Activated naive CD4-positive, alpha-beta T cell treated with anti-CD3 and anti-CD28 coated beads, Interleukin-2, amount 50 U/mL, for 16 hours (primary cell): ENCODE results near the gene DNAJB14.

Experiments used
- DNase-seq: peaks from one replicate; pipeline ENCODE4 v3.0.0-alpha.2; 2020

Gene DNAJB14

GRCh38 chr4:99943904-99944437, 2.4 kb downstream of the DNAJB14 start:
- no peak for DNase-seq

- no peak for DNase-seq
Observed at GRCh38 chr4:99938243-99938753, 8.1 kb downstream of the DNAJB14 start.

GRCh38 chr4:99934891-99935290, 11.5 kb downstream of the DNAJB14 start:
- no peak for DNase-seq

DNA sequence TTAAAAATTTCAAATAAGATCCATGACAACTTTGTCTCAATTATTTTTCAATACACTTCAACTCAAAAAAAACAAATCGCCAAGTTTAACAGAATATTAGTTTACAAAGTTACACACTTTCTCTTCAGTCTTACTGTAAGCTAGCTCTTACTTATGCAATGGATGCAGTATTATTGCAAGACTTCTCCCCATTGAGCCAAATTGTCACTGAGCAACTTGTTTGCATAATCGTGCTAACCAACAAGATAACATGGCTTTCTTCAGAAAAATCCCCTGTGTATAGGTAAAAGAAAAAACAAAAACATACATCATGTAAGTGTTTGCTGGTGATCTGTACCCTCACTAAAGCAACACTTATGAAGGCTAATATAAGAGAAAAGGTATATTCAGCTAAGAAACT, 18.9 kb downstream of the DNAJB14 start:
- DNase-seq, result no peak

DNA sequence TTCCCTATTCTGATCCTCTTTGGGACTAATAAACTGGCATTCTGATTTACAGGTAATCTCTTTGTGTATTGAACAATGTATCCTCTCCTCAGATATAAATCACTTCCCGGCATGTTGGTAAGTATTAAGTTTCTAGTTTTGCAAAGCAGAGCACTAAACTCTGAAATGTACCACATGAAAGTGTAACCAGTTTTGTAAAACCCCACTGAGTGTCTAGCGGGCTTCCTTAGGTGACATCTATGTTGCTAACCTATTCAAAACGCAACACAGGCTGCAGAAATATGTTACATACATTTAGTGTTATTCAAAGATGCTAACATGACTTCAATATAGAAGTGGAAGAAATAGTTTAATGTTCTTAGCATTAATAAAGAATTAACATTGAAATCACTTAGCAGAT, 25.2 kb downstream of the DNAJB14 start:
- no peak for DNase-seq

DNA sequence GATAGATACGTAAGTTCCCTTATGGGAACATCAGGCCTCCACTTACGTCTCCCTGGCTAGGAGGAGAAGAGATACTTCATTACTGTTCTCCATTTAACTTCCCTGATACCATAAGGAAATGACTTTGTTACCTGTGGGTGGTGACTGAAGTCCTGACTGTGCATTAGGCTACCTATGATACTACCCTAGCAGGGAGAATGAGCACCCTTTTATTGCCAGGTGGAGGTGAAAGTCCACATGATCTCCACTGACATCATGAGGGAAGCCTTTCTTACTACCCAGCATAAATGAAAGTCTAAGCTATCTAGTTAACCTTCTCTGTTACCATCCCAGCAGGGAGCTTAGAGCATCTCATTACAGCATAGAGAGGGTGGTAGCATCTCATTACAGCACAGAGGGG, 27.8 kb downstream of the DNAJB14 start:
- no peak for DNase-seq

DNA sequence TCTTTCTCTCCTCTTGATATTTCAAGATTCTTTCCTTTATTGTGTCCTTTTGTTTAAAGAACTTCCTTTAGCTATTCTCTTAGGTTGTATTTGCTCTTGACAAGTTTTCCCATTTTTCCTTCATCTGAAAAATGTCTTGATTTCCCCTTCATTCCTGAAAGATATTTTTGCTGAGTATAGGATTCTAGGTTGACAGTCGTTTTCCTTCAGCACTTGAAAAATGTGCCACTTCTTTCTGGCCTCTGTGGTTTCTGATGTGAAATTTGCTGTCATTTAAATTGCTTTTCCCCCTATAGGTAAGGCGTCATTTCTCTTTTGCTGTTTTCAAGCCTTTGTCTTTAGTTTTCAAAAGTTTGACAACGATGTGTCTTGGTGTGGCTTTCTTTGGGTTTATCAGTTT, 28.8 kb downstream of the DNAJB14 start:
- DNase-seq, result no peak

- no peak for DNase-seq
Observed at GRCh38 chr4:99915449-99915848, 31.0 kb downstream of the DNAJB14 start.

- DNase-seq, result no peak
Observed at GRCh38 chr4:99894998-99895397, 51.4 kb downstream of the DNAJB14 start.

GRCh38 chr4:99894161-99894997, 52.0 kb downstream of the DNAJB14 start, which contains the start of gene LAMTOR3:
Gene LAMTOR3 (minus strand): TSS chr4:99894427. CDS start chr4:99893963, 464 bp downstream.
- peak; percentile 88 for DNase-seq

DNA sequence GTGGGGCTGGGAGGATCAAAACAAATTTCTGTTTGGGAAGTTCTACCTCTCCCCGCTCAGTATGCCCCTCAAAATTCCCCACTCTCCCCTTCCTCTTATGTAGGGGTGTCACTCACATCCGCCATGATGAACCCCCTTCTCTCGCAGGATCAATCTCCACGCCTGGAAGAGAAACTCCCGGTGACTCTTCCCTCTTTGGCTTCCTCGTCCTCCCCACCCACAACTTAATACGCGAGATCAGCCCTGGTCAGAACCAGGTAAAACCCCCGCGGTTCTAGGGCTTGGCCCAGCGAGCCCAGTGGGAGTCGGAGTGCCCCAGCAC, 52.6 kb downstream of the DNAJB14 start:
- no peak for DNase-seq

- DNase-seq, result no peak
Observed at GRCh38 chr4:99893029-99893428, 53.4 kb downstream of the DNAJB14 start.

GRCh38 chr4:99891351-99891750, 55.1 kb downstream of the DNAJB14 start:
- no peak for DNase-seq

DNA sequence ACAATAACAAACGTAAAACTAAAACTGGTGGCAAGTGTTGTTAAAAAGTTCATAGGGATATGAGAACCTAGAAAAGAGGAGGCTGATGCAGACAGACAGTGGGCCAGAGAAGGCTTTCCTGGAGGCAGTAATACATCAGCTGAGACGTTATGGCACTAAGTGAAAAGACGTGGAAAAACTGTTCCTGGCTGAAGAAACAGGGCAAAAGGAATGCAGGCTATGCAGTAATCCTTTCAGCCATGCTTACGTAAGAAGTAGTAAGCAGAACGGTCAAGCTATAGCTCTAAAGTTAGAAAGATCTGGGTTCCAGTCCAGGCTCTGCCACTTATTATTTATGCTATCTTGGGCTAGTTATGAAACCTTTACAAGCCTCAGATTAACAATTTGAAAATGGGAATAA, 58.6 kb downstream of the DNAJB14 start:
- DNase-seq, result no peak

GRCh38 chr4:99886146-99886545, 60.3 kb downstream of the DNAJB14 start:
- DNase-seq, result no peak

DNA sequence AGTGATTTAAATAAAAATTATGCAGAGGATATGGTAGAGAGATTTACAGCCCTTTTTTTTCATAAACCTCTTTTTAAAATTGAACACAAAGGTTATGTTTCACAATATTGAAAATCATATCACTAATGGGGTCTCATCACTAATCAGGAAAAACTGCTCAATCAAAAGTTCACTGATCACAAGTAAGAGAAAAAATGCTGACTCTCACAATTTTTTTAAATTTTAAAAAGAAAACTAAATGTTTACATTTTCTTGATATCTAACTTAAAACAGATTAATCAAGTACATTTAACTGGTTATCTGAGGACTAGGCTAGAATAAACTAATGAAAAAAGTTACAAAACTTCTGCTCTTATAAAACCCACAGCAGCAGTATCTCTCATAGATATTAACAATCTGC, 60.7 kb downstream of the DNAJB14 start:
- no peak for DNase-seq

GRCh38 chr4:99885063-99885664, 61.3 kb downstream of the DNAJB14 start:
- peak; percentile 17 for DNase-seq

DNA sequence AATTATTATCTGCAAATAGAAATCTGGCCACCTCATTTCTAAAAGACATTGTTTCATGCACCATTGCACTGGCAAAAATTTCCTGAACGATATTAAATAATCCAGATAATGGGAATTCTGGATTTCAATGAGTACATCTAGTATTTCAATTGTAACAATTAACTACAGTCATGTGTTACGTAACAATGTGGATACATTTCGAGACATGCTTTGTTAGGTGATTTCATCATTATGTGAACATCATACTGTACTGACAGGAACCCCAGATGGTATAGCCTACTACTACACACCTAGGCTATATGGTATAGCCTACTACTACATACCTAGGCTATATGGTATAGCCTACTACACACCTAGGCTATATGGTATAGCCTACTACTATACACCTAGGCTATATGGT, 67.0 kb downstream of the DNAJB14 start:
- DNase-seq, result no peak

DNA sequence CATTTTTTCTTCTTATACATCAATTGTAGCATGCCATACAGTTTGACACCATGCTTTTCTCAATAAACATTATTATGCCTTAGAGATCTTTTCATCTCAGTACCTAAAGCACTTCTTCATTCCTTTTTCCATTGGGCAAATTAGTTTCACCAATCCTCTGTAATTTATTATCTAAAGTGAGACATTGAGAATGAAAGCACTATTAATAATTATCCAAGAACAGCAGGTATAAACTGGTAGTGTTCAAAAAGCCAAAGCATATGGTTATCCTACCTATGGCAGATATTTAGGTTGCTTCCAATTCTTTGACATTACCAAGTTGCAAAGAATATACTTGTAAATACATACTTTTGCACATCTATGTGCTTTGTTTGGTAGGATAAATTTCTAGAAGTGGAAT, 67.8 kb downstream of the DNAJB14 start:
- DNase-seq, result no peak

GRCh38 chr4:99876946-99877345, 69.5 kb downstream of the DNAJB14 start:
- DNase-seq, result no peak

DNA sequence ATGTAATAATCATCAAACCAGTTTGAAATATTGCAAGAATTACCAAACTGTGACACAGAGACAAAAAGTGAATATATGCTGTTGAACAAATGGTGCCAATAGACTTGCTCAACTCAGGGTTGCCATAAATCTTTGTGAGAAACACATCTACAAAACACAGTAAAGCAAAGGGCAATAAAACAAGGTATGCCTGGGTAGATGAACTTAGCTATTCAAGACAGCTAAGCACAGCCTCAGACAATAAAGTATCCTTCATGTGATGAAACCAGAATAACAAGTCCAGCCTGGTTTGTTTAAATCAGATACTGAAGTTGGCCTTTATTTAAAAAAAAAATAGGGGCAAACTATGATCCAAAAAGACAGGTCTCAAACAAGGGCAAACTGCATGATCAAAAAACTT, 71.3 kb downstream of the DNAJB14 start:
- no peak for DNase-seq

GRCh38 chr4:99872570-99872969, 73.8 kb downstream of the DNAJB14 start:
- DNase-seq, result no peak

DNA sequence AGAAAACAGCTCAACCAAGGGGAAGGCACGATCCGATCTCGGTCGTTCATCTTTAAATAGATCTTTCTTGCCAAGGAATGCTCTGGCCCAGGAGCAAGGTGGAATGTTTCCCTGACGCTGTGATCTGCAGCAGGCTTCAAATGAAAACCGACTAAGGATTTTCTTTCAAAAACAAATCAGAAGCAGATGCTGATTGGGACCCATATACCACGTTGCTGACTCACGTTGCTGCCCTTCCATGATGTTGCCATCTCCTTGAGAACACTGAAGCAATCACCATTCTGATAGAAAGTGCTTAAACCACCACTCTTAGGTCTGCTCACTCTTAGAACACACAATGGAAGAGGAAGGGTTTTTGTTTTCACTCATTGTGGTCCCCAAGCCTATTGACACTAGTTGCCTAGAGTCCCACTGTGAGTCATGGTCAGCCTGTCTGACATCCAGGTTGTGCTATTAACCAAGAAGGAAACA, 78.3 kb downstream of the DNAJB14 start:
- DNase-seq, result no peak

- no peak for DNase-seq
Observed at GRCh38 chr4:99863804-99864203, 82.6 kb downstream of the DNAJB14 start.
